GM18499 (cell line): Measurements from ENCODE around the gene KLK1.
"Not testable (repeated sequence)": the region's sequence is repeated elsewhere in the genome, so short reads cannot be mapped to it uniquely, and the experiment has no call there.

Source experiments
- ATAC-seq: cut with Tn5 transposase; IDR thresholded peaks from one replicate; pipeline ENCODE4 v1.9.1; 2021; ENCODE audit warnings: moderate number of reproducible peaks; ENCODE audit not compliant: insufficient read depth, unreplicated experiment

Gene KLK1

GRCh38 chr19:50817941-50818858 lies 5.4 kb downstream of the KLK1 start:
- peak; percentile 28 for ATAC-seq

GRCh38 chr19:50815439-50815838 lies 8.1 kb downstream of the KLK1 start:
- ATAC-seq: no peak

- ATAC-seq: no peak
These were observed 8.7 kb downstream of the KLK1 start for GRCh38 chr19:50814883-50815282.

DNA sequence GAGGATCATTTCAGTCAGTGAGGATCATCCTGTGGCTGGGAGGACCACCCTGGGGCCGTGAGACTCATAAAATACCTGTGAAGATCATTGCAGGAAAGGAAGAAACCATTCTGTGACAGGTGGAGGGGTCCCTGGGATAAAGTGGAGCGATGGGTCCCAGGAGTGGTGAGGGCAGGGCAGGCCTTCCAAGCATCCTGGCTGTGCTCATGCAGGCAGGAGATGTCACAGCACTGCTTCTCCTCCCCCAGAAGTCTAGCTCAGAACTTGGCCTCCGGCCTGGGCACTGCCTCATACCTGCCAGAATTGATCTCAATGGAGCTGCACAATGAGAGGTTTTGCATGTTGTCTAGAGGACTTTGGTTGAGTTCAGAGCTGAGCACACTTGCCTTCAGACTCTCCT lies 11.1 kb downstream of the KLK1 start:
- no peak for ATAC-seq

GRCh38 chr19:50811622-50812238 lies 11.9 kb downstream of the KLK1 start:
- ATAC-seq: not testable (repeated sequence)

DNA sequence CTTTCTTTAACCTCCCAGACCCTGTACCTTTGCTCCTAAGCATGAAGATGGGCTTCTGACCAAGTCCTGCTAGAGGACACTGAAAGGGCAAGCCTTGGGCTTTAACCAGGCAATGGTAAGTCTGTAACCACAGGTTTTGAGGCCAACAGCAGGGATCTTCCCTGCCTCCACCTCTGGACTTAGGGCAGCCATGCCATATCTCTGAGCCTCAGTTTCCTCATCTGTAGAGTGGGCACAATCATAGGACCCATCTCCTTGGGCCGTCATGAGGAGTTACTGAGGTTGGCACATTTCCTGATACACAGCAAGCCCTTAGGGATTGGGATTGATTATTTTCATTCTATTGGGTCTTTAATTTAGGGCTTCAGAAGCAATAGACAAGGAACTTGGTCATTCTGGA lies 14.7 kb downstream of the KLK1 start:
- no peak for ATAC-seq

DNA sequence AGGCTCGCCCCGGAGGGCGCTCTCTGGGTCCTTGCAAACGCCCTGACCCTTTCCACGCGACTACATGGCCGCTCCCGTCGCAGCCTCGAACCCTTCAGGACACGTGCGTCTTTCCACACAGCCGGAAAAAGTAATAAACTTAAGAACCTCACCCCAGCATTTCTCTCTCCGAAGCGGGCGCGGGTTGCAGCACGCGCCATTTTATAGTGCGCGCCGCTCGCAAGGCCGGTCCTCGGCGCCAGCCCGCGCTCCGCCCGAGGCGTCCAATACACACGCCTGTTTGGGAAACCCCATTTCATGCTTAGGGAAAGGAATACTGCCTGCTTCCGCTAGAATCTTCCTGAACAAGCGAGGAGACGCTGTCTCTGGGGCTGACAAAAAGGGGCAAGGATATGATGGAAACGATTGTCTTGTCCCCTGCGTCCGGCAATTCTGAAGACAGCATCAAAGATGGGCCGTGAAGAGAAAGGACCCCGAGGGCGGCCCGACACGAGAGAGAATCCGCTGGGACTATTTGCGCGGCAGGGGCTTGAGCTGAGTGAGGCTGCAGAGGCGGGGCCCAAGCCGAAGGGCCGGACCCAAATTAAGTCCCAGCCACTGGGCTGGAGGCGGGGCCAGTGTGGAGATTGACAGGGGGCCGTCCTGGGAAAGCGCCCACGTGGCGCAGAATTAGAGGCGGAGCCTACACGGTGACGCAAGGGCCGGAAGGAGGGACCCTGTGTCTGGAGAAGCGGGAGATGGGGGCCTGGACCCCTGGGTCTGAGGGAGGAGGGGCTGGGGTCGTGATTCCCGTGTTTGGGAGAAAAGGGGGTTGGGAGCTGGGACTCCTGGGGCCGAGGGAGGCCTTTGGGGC lies 18.9 kb downstream of the KLK1 start:
- ATAC-seq: peak; percentile 66

DNA sequence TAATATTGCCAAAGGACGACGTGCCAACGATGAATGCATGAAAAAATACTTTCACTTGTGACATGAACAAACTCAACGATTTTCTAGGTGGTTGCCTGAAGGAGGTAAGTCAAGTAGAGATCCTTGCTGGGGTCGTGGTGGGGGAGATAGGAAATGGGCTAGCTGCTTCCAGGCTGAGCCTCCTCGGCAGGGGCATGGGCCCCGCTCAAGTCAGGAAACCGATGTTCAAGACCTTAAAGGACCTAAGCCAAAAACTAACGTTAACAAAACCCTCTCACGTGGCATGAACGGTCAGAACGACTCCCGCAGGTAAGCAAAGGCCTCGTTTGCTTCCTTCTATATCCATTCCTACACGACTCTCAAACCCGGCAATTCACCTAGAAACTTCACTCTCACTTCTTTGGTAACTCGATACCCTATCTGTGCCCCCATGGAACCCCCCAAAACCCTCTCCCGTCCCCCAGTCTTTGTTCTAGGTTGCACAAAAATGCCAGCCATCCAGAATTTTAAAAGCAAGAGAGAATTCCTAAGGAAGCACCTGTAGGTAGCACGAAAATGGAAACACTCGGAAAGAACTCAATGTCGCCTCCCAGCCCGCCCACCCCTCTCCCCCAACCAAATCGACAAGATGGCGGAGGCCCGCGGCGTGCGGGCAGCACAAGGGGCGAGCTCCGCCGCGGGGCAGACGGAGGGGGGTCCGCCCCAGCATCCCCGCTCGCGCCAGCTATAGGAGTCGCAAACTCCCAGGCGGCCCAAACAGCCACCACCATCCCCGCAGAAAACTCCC lies 19.8 kb downstream of the KLK1 start:
- ATAC-seq: no peak

DNA sequence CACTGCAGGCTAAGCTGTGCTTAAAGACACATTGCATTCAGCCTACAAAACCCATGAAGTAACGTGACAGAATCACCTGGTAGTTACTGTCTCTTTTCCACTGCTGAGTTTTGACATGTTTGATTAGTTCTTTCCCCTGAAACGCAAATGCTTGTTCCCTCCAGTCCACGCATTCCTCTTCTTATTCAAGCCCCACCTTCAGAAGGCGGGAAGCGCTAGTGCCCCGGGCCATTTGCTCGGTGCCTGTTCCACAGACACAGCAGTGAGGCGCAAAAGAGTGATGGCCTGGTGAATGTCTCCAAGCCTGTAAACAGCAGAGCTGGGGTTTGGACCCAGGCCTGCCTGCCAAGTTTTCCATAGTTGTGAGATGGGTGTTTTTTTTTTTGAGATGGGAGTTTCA lies 22.5 kb downstream of the KLK1 start:
- no peak for ATAC-seq

DNA sequence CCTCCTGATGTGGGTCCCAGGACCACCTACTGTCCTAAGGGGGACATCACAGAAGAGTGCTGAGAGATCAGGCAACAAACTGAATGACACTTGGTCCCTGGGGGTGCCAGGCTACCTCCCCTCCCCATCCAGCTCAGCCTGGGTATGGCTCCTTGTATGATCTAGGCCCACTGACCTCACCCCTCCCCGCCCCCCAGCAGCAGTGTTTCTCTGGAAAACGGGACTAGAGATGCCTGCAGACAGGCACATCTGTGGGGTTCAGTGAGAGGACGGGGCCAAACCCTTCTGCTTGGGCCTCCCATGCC lies 24.1 kb downstream of the KLK1 start:
- ATAC-seq: no peak

DNA sequence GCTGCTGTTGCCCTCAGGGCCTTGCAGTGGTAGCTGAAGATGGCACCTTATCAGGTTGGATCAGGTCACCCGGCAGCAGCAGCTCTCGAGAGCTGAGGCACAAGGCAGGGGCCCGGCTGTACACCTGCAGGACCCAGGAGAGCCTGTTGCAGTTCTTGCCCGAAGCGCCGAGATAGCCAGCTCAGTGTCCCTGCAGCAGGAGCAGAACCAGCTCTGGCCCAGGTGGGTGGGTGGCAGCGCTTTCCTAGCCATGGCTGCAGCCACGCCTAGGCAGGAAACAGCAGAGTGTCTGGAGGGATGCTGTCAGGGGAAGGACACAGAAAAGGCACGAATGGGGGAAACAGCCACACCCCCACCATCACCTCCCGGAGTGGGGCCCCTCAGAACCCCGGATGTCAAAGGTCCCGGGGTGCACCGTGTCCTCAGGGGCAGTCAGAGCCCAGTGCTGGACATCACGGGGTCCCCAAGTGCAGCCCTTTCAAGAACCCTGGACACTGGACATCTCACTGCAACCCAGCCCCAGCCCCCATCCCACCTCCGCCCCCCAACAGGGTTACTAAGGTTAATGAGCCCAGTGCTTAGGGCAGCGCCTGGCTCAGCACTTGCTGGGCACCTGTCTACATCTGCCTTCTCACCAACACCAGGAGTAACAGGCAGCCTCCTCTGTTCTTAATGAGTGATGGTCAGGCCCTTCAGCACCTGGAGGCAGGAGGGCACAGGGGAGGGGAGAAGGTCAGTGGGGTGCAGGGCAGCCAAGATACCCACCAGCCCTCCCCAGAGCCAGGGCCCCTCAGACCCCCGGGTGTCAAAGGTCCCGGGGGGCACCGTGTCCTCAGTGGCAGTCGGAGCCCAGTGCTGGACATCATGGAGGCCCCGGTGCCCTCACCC lies 24.7 kb downstream of the KLK1 start:
- no peak for ATAC-seq

DNA sequence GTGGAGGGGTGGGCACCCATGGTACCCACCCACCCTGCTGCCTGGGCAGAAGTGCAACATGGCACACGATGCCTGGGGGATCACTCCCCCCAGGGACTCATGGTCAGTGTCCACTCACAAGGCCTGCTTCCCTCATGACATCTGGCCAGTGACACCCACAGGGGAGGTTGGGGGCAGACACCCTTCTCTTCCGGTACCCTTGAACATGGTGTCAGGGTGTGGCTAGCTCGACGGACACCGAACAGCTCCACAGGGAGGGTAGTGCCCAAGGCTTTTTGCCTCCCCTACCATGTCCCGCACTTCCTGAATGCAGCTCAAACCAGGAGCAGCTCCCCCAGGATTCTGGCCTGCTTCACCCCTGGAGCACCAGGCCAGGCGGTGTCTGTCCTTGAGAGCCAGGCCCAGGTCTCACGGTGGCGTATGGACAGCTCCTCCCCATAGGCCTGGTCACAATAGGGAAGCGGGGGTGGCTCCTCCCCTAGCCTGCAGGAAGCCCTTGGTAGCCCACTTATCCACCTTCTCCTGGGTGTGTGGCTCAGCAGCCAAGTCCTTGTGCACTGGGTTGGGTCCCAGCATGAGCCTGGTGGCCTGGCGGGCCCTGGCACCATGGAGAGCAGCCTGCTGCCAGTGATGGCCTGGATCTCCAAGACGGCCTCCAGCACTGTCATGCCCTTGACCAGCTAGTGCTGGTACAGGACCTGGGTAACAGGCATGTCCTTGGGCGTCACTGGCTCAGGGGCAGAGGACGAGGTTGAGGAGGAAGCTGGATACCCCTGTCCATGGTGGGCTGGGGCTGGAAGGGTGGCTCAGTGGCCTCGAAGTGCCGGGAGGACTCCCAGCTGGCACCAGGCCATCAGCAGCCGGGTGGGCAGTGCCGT lies 25.6 kb downstream of the KLK1 start:
- no peak for ATAC-seq

DNA sequence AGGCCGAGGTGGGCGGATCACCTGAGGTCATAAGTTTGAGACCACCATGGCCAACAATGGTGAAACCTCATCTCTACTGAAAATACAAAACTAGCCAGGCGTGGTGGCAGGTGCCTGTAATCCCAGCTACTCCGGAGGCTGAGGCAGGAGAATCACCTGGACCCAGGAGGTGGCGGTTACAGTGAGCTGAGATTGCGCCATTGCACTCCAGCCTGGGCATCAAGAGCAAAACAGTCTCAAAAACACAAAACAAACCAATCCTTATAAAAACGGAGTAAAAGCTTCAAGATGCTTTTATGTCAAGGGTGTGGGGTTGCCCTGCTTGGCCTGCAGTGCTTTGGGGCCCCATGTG lies 26.2 kb downstream of the KLK1 start:
- ATAC-seq: no peak

DNA sequence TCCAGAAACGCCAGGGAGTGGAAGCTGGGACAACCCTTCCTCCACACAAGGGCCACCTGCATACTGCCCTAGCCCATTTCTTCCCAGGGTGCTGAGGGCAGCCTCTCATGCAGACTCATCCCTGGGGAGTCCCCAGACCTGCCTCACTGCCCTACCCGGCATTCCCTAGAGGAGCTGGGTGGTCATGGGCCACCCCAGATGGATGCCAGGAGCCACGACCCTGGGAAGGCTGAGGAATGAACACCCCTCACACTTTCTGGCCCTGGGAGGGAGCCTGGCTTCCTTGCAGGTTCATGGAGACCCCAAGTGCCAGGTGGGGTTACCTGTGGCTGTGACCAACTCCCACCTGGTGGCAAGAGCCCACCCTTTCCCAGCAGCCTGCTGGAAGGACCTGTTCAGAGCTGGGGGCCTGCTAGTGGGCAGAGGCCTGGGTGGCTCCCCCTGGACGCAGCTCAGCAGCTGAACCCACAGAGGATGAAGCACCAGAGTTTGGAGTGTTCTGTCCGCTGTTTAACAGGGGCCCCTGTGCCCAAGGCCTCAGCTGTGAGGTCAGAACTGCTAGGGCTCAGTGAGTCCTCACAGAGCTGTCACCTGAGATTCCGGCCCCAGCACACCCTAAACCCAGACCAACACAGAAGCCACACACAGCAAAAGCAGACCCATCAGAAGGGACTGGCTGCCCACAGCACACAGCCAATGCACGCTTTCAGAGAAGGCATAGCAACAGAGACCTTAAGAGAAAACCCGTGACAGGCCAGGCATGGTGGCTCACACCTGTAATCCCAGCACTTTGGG lies 26.8 kb downstream of the KLK1 start:
- no peak for ATAC-seq

DNA sequence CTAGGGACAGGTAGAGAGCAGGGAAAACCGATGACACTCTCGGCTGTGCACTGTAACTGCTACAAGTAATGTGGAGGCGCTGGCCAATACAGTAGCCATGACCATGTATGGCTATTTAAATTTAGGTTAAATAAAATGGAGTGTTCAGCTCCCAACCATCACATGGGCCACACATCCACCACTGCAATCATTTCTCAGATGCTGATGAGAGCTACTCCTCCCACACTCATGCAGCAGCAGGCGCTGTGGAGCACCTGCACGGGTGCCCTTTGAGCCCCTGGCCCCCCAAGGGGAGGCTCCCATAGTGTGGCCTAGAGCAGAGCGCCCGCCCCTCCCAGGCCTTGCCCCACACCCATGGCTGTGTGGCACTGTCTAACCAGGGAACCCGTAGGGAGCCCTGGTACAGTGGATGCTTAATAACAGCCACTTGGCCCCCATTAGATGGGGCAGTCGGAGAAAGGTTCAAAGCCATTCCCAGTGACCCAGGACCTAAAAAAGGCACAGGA lies 27.4 kb downstream of the KLK1 start:
- no peak for ATAC-seq

GRCh38 chr19:50795664-50796073 lies 27.9 kb downstream of the KLK1 start:
- ATAC-seq: no peak

GRCh38 chr19:50794876-50795663 lies 28.5 kb downstream of the KLK1 start:
- no peak for ATAC-seq
